GM18868 (cell line): ENCODE results near the gene ABI3BP.

ENCODE experiments used
- ATAC-seq: cut with Tn5 transposase; IDR thresholded peaks from one replicate; pipeline ENCODE4 v1.9.1; 2021; ENCODE audit warnings: mild to moderate bottlenecking, moderate library complexity; ENCODE audit not compliant: unreplicated experiment

ABI3BP gene

GRCh38 chr3:100746092-100746491, 247.1 kb downstream of the ABI3BP start:
- ATAC-seq = no peak

- ATAC-seq = no peak
Measured at GRCh38 chr3:100745617-100746016, 247.6 kb downstream of the ABI3BP start.

DNA sequence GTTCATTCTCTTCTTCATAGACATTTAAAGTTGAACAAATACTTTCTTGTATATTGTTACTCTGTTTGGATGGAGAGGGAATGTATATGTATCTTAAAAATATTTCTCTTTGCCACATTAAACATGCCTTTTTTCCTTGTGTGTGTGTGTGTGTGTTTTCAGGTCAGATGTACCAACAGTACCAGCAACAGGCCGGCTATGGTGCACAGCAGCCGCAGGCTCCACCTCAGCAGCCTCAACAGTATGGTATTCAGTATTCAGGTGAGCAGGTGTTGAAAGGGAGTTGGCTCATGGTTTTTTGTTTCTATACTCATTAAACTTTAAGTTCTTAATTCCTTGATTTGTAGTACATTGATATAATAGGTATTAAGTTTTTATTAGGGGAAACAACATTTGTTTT, 248.6 kb downstream of the ABI3BP start:
- no peak for ATAC-seq

- ATAC-seq = no peak
Measured at GRCh38 chr3:100743535-100743934, 249.7 kb downstream of the ABI3BP start.

DNA sequence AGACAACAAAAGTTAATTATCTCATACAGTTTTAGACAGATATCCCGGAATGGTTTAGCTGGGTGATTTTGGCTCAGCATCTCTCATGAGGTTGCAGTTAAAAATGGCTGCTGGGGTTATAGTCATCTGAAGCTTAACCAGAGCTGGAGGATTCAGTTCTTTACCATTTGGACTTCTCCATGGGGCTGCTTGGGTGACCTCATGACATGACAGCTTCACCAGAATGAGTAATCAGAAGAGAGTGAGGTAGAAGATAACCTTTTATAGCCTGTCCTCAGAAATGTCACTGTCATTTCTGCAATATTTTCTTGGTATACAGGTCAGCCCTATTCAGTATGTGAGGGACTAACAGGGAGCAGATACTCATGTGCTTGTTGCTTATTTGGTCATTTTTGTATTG, 253.0 kb downstream of the ABI3BP start:
- ATAC-seq = no peak

DNA sequence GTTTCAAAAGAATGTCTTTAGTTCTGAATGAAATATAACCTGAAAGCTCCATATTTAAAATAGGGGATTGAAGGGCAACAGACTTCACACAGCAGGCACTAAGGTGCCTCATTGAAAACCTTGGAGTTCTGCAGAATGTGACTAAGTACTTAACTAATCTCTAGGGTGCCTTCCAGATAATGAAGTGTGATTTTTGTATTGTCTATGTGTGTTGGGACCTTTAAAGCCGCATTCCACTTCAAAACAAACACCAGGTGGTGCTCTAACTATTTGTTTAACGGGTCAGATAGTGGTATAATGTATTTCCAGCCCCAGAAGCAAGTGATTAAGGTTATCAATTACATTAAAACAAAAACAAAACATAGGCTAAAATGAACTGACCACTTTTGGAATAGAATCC, 255.9 kb downstream of the ABI3BP start:
- ATAC-seq = peak; percentile 68

DNA sequence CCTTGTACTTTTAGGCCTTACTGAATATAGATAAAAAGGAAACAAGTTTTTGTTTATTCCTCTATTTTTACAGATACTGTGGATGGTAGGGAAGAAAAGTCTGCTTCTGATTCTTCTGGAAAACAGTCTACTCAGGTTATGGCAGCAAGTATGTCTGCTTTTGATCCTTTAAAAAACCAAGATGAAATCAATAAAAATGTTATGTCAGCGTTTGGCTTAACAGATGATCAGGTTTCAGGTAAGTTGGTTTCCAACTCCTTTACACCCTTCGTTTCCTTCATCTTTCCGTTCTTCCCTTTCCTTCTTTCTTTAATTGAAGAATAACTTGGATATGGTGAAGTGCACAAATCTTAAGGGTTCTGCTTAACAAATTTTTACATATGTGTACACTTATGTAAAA, 260.8 kb downstream of the ABI3BP start:
- ATAC-seq = no peak

- no peak for ATAC-seq
Measured at GRCh38 chr3:100730524-100730923, 262.7 kb downstream of the ABI3BP start.

GRCh38 chr3:100726706-100727105, 266.5 kb downstream of the ABI3BP start:
- ATAC-seq = no peak

DNA sequence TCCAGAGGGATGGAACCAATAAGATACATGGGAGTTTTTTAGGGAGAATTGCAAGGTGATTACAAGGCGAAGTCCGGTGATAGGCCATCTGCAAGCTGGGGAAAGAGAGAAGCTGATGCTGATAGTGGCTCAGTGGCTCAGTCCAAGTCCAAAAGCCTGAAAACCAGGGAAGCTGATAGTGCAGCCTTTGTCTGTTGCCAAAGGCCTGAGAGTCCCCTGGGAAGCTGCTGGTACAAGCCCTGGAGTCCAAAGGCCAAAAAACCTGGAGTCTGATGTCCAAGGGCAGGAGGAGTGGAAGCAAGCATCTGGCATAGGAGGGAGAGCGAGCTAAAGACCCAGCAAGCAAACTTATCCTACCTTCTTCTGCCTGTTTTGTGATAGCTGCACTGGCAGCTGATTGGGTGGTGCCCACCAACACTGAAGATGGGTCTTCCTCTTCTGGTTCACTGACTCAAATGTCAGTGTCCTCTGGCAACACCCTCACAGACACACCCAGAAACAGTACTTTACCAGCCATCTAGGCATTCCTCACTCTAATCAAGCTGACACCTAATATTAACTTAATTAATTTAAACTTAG, 267.2 kb downstream of the ABI3BP start:
- no peak for ATAC-seq

- ATAC-seq = no peak
Measured at GRCh38 chr3:100720426-100720825, 272.8 kb downstream of the ABI3BP start.

DNA sequence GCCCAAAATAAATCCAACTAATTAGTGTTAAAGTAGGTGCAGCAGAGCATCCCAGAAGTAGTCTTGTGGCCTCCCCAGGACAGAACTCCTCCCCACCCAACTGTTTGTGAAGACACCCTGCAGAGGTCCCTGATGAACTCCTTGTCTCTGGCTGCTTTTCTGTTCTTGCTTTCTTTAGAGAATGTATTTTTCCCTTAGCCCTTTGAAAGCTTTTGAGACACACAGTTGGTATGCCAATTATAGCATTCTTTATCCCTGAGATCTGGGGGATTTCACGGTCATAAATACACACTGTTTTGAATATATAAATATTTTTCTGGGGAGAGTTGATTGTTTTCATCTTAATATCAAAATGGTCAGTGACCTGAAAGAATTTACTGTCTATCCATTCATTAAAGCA, 274.1 kb downstream of the ABI3BP start:
- no peak for ATAC-seq

- ATAC-seq = no peak
Measured at GRCh38 chr3:100717637-100718487, 275.4 kb downstream of the ABI3BP start.

DNA sequence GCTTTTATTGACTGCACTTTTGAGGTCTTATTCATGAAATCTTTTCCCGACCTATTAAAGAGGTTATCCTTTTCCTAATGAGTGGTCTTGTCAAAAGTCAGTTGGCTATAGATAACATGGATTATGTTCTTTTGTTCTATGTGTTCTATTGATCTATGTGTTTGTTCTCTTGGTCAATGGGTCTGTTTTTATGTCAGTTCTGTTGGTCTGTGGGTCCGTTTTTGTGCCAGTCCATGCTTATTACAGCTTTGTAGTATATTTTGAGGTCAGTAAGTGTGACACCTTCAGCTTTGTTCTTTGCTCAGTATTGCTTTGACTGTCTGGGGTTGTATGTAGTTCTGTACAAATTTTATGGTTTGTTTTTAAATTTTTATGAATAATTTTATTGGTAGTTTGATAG, 276.2 kb downstream of the ABI3BP start:
- no peak for ATAC-seq

GRCh38 chr3:100715176-100715575, 278.0 kb downstream of the ABI3BP start:
- no peak for ATAC-seq

DNA sequence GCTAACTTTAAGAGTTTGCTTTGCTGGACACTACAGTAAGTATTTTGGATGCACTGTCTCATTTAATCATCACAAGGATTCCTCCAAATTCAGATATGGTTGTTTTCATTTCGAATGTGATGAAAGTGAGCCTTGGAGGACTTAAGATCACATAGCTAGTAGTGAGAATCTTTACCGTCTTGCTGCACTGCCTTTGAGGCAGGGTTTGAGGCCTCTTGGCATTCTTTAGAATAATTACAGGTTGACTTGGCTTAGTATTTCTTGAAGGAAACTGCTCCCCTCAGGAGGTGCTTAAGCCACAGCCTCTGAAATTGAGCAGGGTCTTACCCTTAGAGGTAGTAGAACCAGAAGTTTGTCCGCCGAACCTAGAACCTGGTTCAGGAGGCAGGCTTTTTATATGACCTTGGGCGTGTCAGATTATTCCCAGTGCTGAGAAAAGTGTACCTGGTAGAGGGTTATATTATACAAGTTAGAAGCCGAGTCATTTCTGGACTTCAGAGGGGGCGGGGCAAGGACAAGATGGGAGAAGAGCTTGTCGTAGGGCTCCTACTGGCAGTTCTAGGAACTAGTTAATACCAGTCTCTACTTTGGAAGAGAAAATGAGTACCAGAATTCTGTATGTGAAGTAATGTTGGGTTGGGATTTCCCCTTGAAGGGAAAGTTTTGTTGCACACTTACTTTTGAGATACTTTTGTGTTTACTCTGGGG, 282.8 kb downstream of the ABI3BP start:
- peak; percentile 60 for ATAC-seq

- ATAC-seq = no peak
Measured at GRCh38 chr3:100709842-100710260, 283.4 kb downstream of the ABI3BP start.

GRCh38 chr3:100708989-100709841, 284.0 kb downstream of the ABI3BP start, which contains the start of gene TFG:
TSS of gene TFG (plus strand) at chr3:100709494. CDS start at chr3:100713686, 4,192 bp downstream.
- ATAC-seq = peak; percentile 91

DNA sequence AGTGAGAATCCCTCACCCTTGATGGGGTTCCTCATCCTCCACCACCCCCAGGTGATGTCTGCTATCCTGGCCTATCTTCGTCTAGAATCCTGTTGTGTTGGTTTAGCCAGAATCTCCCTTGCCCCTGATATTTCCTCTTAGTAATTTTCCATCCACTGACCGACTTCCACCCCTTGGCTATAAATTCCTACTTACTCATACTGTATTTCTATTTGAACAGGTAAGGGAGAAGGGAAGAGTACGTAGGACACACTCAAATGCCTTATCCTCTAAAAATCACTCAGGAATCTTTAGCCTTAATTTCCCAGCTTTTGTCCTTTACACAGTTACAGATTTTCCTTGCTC, 284.6 kb downstream of the ABI3BP start:
- no peak for ATAC-seq

- no peak for ATAC-seq
Measured at GRCh38 chr3:100706365-100706764, 286.9 kb downstream of the ABI3BP start.

DNA sequence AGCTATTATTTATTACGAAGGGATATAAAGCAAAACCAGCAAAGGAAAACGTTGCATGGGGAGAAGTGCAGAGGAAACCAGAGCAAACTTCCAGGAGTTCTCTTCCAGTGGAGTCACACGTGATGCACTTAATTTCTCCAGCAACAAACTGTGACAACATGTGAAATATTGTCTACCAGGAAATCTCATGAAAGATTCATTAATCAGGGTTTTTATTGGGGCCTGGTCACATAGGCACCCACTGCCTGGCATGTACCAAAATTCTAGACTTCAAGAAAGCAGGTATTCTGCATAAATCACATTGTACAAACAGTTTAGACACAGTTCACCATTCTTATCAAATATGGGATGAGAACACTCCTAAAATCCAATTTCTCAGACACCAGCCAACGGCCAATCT, 289.4 kb downstream of the ABI3BP start:
- no peak for ATAC-seq
